Measurements from ENCODE around the gene CHN2.
"Not testable (repeated sequence)": the region's sequence is repeated elsewhere in the genome, so short reads cannot be mapped to it uniquely, and the experiment has no call there.

GRCh38 chr7:29528526-29528925, 334.0 kb downstream of the CHN2 start:
- TF ChIP-seq, protein P1, sequence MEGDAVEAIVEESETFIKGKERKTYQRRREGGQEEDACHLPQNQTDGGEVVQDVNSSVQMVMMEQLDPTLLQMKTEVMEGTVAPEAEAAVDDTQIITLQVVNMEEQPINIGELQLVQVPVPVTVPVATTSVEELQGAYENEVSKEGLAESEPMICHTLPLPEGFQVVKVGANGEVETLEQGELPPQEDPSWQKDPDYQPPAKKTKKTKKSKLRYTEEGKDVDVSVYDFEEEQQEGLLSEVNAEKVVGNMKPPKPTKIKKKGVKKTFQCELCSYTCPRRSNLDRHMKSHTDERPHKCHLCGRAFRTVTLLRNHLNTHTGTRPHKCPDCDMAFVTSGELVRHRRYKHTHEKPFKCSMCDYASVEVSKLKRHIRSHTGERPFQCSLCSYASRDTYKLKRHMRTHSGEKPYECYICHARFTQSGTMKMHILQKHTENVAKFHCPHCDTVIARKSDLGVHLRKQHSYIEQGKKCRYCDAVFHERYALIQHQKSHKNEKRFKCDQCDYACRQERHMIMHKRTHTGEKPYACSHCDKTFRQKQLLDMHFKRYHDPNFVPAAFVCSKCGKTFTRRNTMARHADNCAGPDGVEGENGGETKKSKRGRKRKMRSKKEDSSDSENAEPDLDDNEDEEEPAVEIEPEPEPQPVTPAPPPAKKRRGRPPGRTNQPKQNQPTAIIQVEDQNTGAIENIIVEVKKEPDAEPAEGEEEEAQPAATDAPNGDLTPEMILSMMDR (IDR thresholded peaks at IDR 0.05) = not testable (repeated sequence)
- not testable (repeated sequence) for TF ChIP-seq ZFX (IDR thresholded peaks at IDR 0.05; ENCODE audit: borderline replicate concordance)

Measured in 22Rv1 (cell line).